K562 (cell line): Measurements from ENCODE around the gene APOC4.

ENCODE experiments used
- BCL6 ChIP-seq: fragments of 250-450 bp; sonication (Bioruptor Pico); IDR thresholded peaks from 2 replicates; pipeline ENCODE4 v1.4.0; 2020
- BHLHE40 ChIP-seq: IDR thresholded peaks from 2 replicates; pipeline ENCODE4 v1.6.1; 2011; ENCODE audit warnings: low read length, improper control_type of control experiment
- CTCF ChIP-seq, 3 experiments: IDR thresholded peaks in 2 of 3; conservative IDR thresholded peaks in 1 of 3; 2 replicates each; pipeline ENCODE4 v1.5.1; 2011 to 2012; ENCODE audit warnings: low read length in 3 of 3, mild to moderate bottlenecking in 3 of 3, control low read depth in 2 of 3, improper control_type of control experiment in 1 of 3, inconsistent platforms in 1 of 3, low read depth in 1 of 3, mixed read lengths in 1 of 3, moderate library complexity in 1 of 3; ENCODE audit not compliant: insufficient read depth in 2 of 3
- ELK1 ChIP-seq: sonication (generic); formaldehyde crosslinking; IDR thresholded peaks from 2 replicates; pipeline ENCODE4 v1.8.1; 2022; ENCODE audit warnings: missing genetic modification reagents
- FUS ChIP-seq: fragments of 200-400 bp; formaldehyde crosslinking; optimal IDR thresholded peaks from 2 replicates; pipeline ENCODE3; 2017; ENCODE audit warnings: low read depth, low read length
- HDGF ChIP-seq: fragments of 450-650 bp; IDR thresholded peaks from 2 replicates; pipeline ENCODE4 v1.6.1; 2016
- KDM2B ChIP-seq: fragments of 250-450 bp; sonication (Bioruptor Pico); IDR thresholded peaks from 2 replicates; pipeline ENCODE4 v1.8.0; 2021; ENCODE audit warnings: mild to moderate bottlenecking, moderate library complexity
- RNF219 ChIP-seq: fragments of 250-450 bp; sonication (Bioruptor Pico); IDR thresholded peaks from 2 replicates; pipeline ENCODE4 v1.5.0; 2022; ENCODE audit warnings: mild to moderate bottlenecking
- SP2 ChIP-seq: IDR thresholded peaks from 2 replicates; pipeline ENCODE4 v1.6.1; 2011; ENCODE audit warnings: mild to moderate bottlenecking, low read depth, low read length, moderate library complexity; ENCODE audit not compliant: poor library complexity, severe bottlenecking; ENCODE audit errors: extremely low read depth
- YY1 ChIP-seq, 3 experiments: IDR thresholded peaks; 2 replicates each; pipeline ENCODE4 v1.6.1; 2011; ENCODE audit warnings: low read length in 2 of 3, mild to moderate bottlenecking in 2 of 3, moderate library complexity in 2 of 3, borderline replicate concordance in 1 of 3, control low read depth in 1 of 3, low read depth in 1 of 3; ENCODE audit not compliant: insufficient read depth in 3 of 3, insufficient replicate concordance in 2 of 3, control insufficient read depth in 1 of 3, insufficient read length in 1 of 3; ENCODE audit errors: extremely low read depth in 1 of 3
- ZBTB33 ChIP-seq: sonication (generic); formaldehyde crosslinking; IDR thresholded peaks from 2 replicates; pipeline ENCODE4 v1.8.1; 2023; ENCODE audit warnings: mild to moderate bottlenecking, missing genetic modification reagents
- ZFX ChIP-seq: sonication (generic); formaldehyde crosslinking; IDR thresholded peaks from 2 replicates; pipeline ENCODE4 v1.8.0; 2022; ENCODE audit warnings: mild to moderate bottlenecking, missing genetic modification reagents, moderate library complexity

- TF ChIP-seq BHLHE40 (no peak), YY1 (IDR thresholded peaks at IDR 0.05; ENCODE audit: borderline replicate concordance in 1 of 3, control insufficient read depth in 1 of 3, extremely low read depth in 1 of 3, insufficient read depth in 3 of 3, insufficient read length in 1 of 3, insufficient replicate concordance in 2 of 3, low read depth in 1 of 3, low read length in 2 of 3) (no peak), CTCF (IDR thresholded peaks at IDR 0.05 in 2 of 3, conservative IDR thresholded peaks at IDR 0.05 in 1 of 3; ENCODE audit: insufficient read depth in 2 of 3, low read depth in 1 of 3, low read length in 3 of 3) (no peak), BCL6 (CRISPR knock-in tag) (no peak), SP2 (no peak), ZBTB33 (CRISPR knock-in tag) (no peak), ELK1 (CRISPR knock-in tag) (no peak), FUS (no peak), HDGF (no peak), ZFX (CRISPR knock-in tag) (no peak), RNF219 (CRISPR knock-in tag) (no peak), KDM2B (no peak)
These were observed 17.7 kb downstream of the APOC4 start for GRCh38 chr19:44959691-44960090.
